PFSK-1 (cell line): Measurements from ENCODE around the gene AZIN2.

Source experiments
- FOXP2 ChIP-seq: optimal IDR thresholded peaks from 2 replicates; pipeline ENCODE3; 2011; ENCODE audit warnings: borderline replicate concordance, control low read depth, inconsistent platforms; ENCODE audit not compliant: insufficient read depth; ENCODE audit errors: extremely low read length, extremely low read depth
- POLR2AphosphoS5 ChIP-seq: IDR thresholded peaks from 2 replicates; pipeline ENCODE4 v1.6.1; 2012; ENCODE audit warnings: low read depth, mild to moderate bottlenecking, control low read depth, low read length, moderate library complexity
- SIN3A ChIP-seq: IDR thresholded peaks from 2 replicates; pipeline ENCODE4 v1.6.1; 2012; ENCODE audit warnings: mild to moderate bottlenecking, low read length, moderate library complexity, borderline replicate concordance; ENCODE audit not compliant: insufficient read depth
- TAF1 ChIP-seq: IDR thresholded peaks from 2 replicates; pipeline ENCODE4 v1.6.1; 2012; ENCODE audit warnings: low read length, control low read depth, borderline replicate concordance; ENCODE audit not compliant: insufficient read depth
- TF ChIP-seq, protein P1 (sequence below), 2 experiments: IDR thresholded peaks; 2 replicates each; pipeline versions ENCODE4 v1.6.1 to v1.8.0; 2011 to 2012; ENCODE audit warnings: low read depth in 2 of 2, low read length in 2 of 2, control low read depth in 1 of 2, inconsistent platforms in 1 of 2, mild to moderate bottlenecking in 1 of 2, moderate library complexity in 1 of 2; ENCODE audit not compliant: insufficient read depth in 1 of 2

Gene AZIN2

DNA sequence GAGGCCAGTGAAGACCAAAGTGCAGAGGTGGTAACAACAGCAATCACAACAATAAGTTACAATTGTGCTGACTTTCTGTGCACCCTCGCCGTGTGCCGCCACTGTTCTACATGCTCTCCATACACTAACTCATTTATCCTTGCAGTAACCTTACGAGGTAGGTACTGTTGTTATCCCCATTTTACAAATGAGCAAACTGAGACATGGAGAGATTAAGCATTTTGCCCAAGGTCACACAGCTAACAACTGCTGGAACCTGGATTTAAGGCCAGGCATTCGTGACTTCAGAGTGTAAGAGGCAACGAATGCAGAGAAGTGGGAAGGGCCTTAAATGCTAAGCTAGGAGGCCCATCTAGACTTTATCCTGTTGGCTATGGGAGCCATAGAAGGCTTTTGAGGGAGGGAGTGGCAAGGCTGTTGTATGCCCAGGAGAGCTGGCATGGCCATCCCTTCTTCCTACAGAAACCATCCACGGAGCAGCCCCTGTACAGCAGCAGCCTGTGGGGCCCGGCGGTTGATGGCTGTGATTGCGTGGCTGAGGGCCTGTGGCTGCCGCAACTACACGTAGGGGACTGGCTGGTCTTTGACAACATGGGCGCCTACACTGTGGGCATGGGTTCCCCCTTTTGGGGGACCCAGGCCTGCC, 36.6 kb downstream of the AZIN2 start:
- TF ChIP-seq FOXP2 (no peak), SIN3A (no peak), POLR2AphosphoS5 (no peak), TAF1 (no peak)
- TF ChIP-seq, protein P1, sequence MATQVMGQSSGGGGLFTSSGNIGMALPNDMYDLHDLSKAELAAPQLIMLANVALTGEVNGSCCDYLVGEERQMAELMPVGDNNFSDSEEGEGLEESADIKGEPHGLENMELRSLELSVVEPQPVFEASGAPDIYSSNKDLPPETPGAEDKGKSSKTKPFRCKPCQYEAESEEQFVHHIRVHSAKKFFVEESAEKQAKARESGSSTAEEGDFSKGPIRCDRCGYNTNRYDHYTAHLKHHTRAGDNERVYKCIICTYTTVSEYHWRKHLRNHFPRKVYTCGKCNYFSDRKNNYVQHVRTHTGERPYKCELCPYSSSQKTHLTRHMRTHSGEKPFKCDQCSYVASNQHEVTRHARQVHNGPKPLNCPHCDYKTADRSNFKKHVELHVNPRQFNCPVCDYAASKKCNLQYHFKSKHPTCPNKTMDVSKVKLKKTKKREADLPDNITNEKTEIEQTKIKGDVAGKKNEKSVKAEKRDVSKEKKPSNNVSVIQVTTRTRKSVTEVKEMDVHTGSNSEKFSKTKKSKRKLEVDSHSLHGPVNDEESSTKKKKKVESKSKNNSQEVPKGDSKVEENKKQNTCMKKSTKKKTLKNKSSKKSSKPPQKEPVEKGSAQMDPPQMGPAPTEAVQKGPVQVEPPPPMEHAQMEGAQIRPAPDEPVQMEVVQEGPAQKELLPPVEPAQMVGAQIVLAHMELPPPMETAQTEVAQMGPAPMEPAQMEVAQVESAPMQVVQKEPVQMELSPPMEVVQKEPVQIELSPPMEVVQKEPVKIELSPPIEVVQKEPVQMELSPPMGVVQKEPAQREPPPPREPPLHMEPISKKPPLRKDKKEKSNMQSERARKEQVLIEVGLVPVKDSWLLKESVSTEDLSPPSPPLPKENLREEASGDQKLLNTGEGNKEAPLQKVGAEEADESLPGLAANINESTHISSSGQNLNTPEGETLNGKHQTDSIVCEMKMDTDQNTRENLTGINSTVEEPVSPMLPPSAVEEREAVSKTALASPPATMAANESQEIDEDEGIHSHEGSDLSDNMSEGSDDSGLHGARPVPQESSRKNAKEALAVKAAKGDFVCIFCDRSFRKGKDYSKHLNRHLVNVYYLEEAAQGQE (IDR thresholded peaks at IDR 0.05; ENCODE audit: insufficient read depth in 1 of 2, low read depth in 2 of 2, low read length in 2 of 2): no peak

DNA sequence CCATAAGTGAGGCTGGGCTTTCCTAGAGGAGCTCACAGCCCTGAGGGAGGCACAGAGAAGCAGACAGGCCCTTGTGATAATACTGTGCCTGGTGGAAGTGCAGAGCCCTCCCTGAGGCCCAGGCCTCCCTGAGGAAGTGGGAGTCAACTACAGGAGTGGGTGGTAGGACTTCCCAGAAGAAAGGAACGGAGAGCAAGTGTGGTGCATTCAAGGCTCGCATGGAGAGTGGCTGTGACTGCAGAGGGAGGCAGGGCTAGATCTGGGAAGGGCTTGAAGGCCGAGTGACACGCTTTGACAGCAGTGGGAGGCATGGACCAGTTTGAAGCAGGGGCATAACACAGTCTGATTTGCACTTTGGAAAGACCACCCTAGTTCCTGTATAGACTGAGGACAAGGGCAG, 37.3 kb downstream of the AZIN2 start:
- TF ChIP-seq TAF1: no peak
- TF ChIP-seq, protein P1 (IDR thresholded peaks at IDR 0.05; ENCODE audit: insufficient read depth in 1 of 2, low read depth in 2 of 2, low read length in 2 of 2): no peak

DNA sequence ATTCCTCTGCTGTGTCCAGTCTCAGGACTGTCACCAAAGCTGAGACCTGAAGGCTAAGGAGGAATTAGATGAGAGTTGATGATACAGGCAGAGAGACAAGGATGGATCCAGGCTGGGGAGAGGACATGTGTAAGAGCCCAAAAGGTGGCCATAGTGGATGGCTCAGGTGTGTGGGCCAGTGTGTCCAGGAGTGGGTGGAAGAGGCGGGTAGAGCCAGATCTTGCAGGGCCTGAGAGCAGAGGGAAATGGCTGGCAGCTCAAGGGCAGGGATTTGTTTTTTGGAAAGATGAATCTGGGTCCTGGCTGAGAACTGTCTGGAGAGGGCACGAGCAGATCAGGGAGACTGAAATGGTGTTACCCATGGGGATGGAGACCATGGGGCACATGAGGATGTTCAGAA, 38.1 kb downstream of the AZIN2 start:
- TF ChIP-seq TAF1 (no peak), SIN3A (no peak), FOXP2 (no peak), POLR2AphosphoS5 (no peak)
- TF ChIP-seq, protein P1 (IDR thresholded peaks at IDR 0.05; ENCODE audit: insufficient read depth in 1 of 2, low read depth in 2 of 2, low read length in 2 of 2): no peak

DNA sequence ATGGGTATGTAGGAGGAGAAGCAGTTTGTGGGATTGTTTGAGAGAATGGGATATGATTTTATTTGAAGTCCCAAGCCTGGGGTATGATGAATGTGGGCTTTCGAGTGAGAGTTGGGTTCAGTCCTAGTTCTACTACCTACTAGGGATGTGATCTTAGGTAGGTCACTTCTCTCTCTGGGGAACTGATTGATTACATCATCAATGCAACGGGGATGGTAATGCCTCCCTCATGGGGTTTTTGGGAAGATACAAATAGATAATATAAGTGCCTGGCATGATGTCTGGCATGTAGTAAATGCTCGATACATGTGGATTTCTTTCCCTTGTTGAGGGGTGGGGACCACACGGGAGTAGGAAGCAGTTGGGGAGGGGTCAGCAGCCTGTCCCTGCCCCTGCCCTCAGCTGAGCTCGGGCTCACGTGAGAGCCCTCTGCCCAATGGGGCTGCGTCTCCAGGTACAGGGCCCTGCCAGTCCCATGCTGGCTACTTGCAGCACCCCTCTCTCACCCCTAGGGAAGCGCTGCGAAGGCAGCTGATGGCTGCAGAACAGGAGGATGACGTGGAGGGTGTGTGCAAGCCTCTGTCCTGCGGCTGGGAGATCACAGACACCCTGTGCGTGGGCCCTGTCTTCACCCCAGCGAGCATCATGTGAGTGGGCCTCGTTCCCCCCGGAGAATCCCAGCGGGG, 38.7 kb downstream of the AZIN2 start:
- TF ChIP-seq, protein P1 (IDR thresholded peaks at IDR 0.05; ENCODE audit: insufficient read depth in 1 of 2, low read depth in 2 of 2, low read length in 2 of 2): no peak
- TF ChIP-seq TAF1 (no peak), POLR2AphosphoS5 (no peak), FOXP2 (no peak), SIN3A (no peak)
